Calu3 (cell line): ENCODE measurements around the gene MEN1. TPM values are rescaled to one million over a fixed set of nuclear protein-coding genes. Genes with fewer than 3 reads are reported as not detected.

ENCODE experiments used
- BruUV-seq: library from RNA; stranded (reverse); fragments of 400-500 nt; replicated peaks from 2 replicates; lab custom pipeline; 2021; lab: Mats Ljungman, UMichigan
- CTCF ChIA-PET: fragments of 300-600 bp; sonication (Branson Sonifier 250); formaldehyde crosslinking; loops from one replicate; lab custom pipeline; 2022; ENCODE audit warnings: antibody characterized with exemption; lab: Charles Lee
- DNase-seq: peaks from one replicate; pipeline ENCODE4 v3.0.0; 2022
- H3K27ac Mint-ChIP-seq: one replicate; pipeline ENCODE4 v1.8.0; 2022; ENCODE audit warnings: mixed read lengths; ENCODE audit not compliant: unreplicated experiment
- H3K27me3 Mint-ChIP-seq: one replicate; pipeline ENCODE4 v1.8.0; 2022; ENCODE audit warnings: mixed read lengths; ENCODE audit not compliant: unreplicated experiment
- H3K36me3 Mint-ChIP-seq: one replicate; pipeline ENCODE4 v1.8.0; 2022; ENCODE audit warnings: mild to moderate bottlenecking, moderate library complexity, mixed read lengths; ENCODE audit not compliant: insufficient read depth, unreplicated experiment
- H3K4me1 Mint-ChIP-seq: one replicate; pipeline ENCODE4 v1.8.0; 2022; ENCODE audit warnings: mild to moderate bottlenecking, low read depth, mixed read lengths; ENCODE audit not compliant: unreplicated experiment
- H3K4me3 Mint-ChIP-seq: one replicate; pipeline ENCODE4 v1.8.0; 2022; ENCODE audit warnings: mild to moderate bottlenecking, low read depth, moderate library complexity, mixed read lengths; ENCODE audit not compliant: unreplicated experiment
- H3K9me3 Mint-ChIP-seq: one replicate; pipeline ENCODE4 v1.8.0; 2022; ENCODE audit warnings: low read depth, mixed read lengths; ENCODE audit not compliant: unreplicated experiment
- CTCF ChIP-seq: fragments of 200-600 bp; IDR thresholded peaks from one replicate; pipeline ENCODE4 v1.8.0; 2022; ENCODE audit warnings: antibody characterized with exemption; ENCODE audit not compliant: unreplicated experiment
- intact Hi-C: fragments of 100-400 bp; cut with micrococcal nuclease; formaldehyde crosslinking; loops from one replicate; pipeline ENCODE4 v1.10.0; 2022; ENCODE audit not compliant: unreplicated experiment
- total RNA-seq: library from RNA; stranded (reverse); gene quantifications from 2 replicates; pipeline ENCODE4 v1.2.3, GENCODE V29; 2022

The MEN1 gene
- total RNA-seq, 1 experiment from 2014 or later: 39.8 TPM

DNA sequence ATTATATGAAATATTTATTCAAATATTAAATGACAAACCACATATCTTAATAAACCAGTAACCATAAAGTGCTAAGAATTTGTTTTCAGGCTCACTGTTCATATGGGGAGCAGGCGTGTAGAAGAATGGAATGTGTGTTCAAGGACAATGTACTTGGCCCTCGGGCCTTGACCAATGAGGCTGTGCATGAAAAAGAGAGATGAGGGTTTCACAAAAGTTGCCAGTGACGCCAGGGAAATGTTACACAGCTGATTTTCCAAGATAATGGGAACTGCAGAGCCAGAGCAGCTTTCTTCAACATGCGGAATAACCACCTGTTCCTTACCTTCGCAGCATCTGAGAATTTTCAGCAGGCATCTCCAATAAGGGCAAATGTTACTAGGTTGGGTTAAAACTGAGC lies 36.2 kb downstream of the MEN1 start:
- DNase-seq: no peak
- H3K36me3 Mint-ChIP-seq: peaks cover 97% of the 10 kb centered on the region
- no TSS peak for BruUV-seq
- H3K9me3 Mint-ChIP-seq: no peaks in the 10 kb centered on the region
- H3K4me3 Mint-ChIP-seq: no peak overlapping the region
- no peak for TF ChIP-seq CTCF
- no peaks in the 10 kb centered on the region for H3K27me3 Mint-ChIP-seq
- H3K27ac Mint-ChIP-seq: no peak overlapping the region
- peaks cover 40% of the 10 kb centered on the region for H3K4me1 Mint-ChIP-seq
- intact Hi-C loops: no loop called here
- CTCF ChIA-PET: interaction anchor here (0.5 kb wide), 1 partner anchor 1071 kb away, joined by 4 read pairs; no protein-coding TSS in a partner anchor

DNA sequence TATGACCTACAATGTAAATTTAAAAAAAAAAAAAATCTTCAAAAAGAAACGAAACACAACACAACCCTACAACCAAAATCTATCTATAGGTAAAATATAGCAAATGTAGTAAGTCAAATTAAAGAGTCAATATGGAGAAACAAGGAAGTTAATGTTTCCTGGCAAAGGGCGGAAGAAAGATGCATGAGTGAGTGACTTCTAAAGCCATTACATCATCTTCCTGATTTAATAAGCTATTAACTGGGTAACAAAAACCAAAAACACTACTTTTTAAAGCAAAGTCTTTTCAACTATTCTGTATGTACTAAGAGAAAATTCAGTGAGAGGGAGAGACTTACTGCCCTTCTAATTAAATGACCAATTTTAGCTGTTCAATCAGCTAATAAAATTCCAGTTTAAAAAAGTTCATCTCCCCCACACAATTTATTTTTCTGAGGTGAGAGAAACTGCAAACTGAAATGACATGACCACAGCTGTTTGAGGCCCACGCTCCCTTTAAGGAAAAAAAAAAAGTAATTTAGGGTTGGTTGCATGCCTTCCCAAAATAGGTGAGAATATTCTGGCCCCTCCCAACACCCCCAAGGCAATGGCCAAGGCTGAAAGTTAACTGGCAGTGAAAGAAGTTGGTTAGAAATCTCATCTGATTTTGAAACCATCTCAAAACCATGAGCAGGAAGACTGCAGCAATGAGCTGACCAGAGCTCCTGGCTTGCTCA lies 37.9 kb downstream of the MEN1 start:
- no peak for TF ChIP-seq CTCF
- intact Hi-C loops: no loop called here
- H3K9me3 Mint-ChIP-seq: no peaks in the 10 kb centered on the region
- H3K27me3 Mint-ChIP-seq: no peaks in the 10 kb centered on the region
- no peak for DNase-seq
- peaks cover 98% of the 10 kb centered on the region for H3K36me3 Mint-ChIP-seq
- BruUV-seq: no TSS peak
- H3K27ac Mint-ChIP-seq: no peak overlapping the region
- CTCF ChIA-PET: interaction anchor here (0.7 kb wide), 1 partner anchor 76 kb away, joined by 3 read pairs; no protein-coding TSS in a partner anchor
- no peak overlapping the region for H3K4me3 Mint-ChIP-seq
- peaks cover 40% of the 10 kb centered on the region for H3K4me1 Mint-ChIP-seq

- Mint-ChIP-seq H3K27ac (no peak overlapping the region), H3K36me3 (peaks cover 98% of the 10 kb centered on the region), H3K9me3 (no peaks in the 10 kb centered on the region), H3K4me1 (peaks cover 39% of the 10 kb centered on the region), H3K4me3 (no peak overlapping the region), H3K27me3 (no peaks in the 10 kb centered on the region)
- CTCF ChIA-PET: interaction anchor here (0.7 kb wide), 1 partner anchor 77 kb away, joined by 3 read pairs; no protein-coding TSS in a partner anchor
- BruUV-seq: no TSS peak
- intact Hi-C loops: no loop called here
- DNase-seq: no peak
- TF ChIP-seq CTCF: no peak
Measured at GRCh38 chr11:64771861-64772260, 38.5 kb downstream of the MEN1 start.

DNA sequence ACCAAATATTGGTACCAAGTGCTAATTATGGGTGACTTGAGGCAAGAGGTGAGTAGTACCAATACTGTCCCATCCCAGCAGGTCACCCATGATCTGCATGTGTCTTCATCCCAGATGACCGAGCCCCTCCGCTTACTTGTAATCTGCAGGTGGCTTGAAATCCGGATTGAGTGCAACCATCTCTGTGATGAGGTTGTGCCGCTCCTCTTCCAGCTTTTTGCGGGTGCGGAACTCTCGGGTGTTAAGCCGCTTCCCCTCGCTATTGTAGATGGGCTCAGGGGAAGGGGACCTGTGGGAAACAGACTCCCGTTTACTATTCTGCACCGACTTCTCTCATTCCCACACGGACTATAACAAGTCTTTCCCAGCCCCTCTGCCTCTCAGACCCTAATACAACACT lies 40.2 kb downstream of the MEN1 start:
- TF ChIP-seq CTCF: no peak
- no peaks in the 10 kb centered on the region for H3K9me3 Mint-ChIP-seq
- intact Hi-C loops: no loop called here
- no peak overlapping the region for H3K27ac Mint-ChIP-seq
- no TSS peak for BruUV-seq
- CTCF ChIA-PET: no interaction called here
- H3K4me1 Mint-ChIP-seq: peaks cover 26% of the 10 kb centered on the region
- H3K27me3 Mint-ChIP-seq: no peaks in the 10 kb centered on the region
- H3K36me3 Mint-ChIP-seq: peaks cover 98% of the 10 kb centered on the region
- DNase-seq: no peak
- no peak overlapping the region for H3K4me3 Mint-ChIP-seq
